Keratinocyte (primary cell): Measurements from ENCODE around the gene VTI1A. TPM values are rescaled to one million over a fixed set of nuclear protein-coding genes. Genes with fewer than 3 reads are reported as not detected.

Experiments
- DNase-seq: peaks from one replicate; pipeline ENCODE4 v3.0.0-alpha.2; 2011; ENCODE audit warnings: low read depth, missing footprints, low spot score
- FAIRE-seq: peaks from 2 replicates; lab custom pipeline; 2011; peaks lifted over from hg19 to GRCh38; lab: Jason Lieb, UNC
- H2AFZ ChIP-seq: 2 replicates; pipeline ENCODE4 v1.6.0; 2012; ENCODE audit warnings: low read length, control low read depth, inconsistent platforms; ENCODE audit not compliant: control insufficient read depth
- H3K27ac ChIP-seq: 2 replicates; pipeline ENCODE4 v1.5.1; 2011; ENCODE audit warnings: low read length; ENCODE audit not compliant: control insufficient read depth, insufficient read depth
- H3K27me3 ChIP-seq: 3 replicates; pipeline ENCODE4 v1.6.0; 2011; ENCODE audit warnings: low read length; ENCODE audit not compliant: control insufficient read depth, insufficient read depth; ENCODE audit errors: extremely low read depth
- H3K36me3 ChIP-seq, 2 experiments: 2 replicates in 1 of 2; 3 replicates in 1 of 2; pipeline ENCODE4 v1.5.1; 2011; ENCODE audit warnings: low read length in 2 of 2, mild to moderate bottlenecking in 1 of 2; ENCODE audit not compliant: control insufficient read depth in 2 of 2, insufficient read depth in 2 of 2; ENCODE audit errors: extremely low read depth in 1 of 2
- H3K4me1 ChIP-seq: 3 replicates; pipeline ENCODE4 v1.5.1; 2011; ENCODE audit warnings: low read length; ENCODE audit not compliant: control insufficient read depth, insufficient read depth; ENCODE audit errors: extremely low read depth
- H3K4me2 ChIP-seq: 3 replicates; pipeline ENCODE4 v1.6.0; 2011; ENCODE audit warnings: low read depth, low read length; ENCODE audit not compliant: control insufficient read depth, insufficient read depth; ENCODE audit errors: extremely low read depth
- H3K4me3 ChIP-seq, 3 experiments: fragments of 200-600 bp in 1 of 3; sonication (generic) in 1 of 3; 2 replicates in 2 of 3; 3 replicates in 1 of 3; pipeline ENCODE4 v1.5.1; 2011 to 2016; ENCODE audit warnings: low read length in 3 of 3, mild to moderate bottlenecking in 3 of 3, control low read depth in 2 of 3, inconsistent platforms in 1 of 3, low read depth in 1 of 3, mixed read lengths in 1 of 3, mixed run types in 1 of 3, moderate library complexity in 1 of 3; ENCODE audit not compliant: control insufficient read depth in 2 of 3, insufficient read depth in 2 of 3; ENCODE audit errors: extremely low read depth in 1 of 3
- H3K79me2 ChIP-seq: 2 replicates; pipeline ENCODE4 v1.6.0; 2012; ENCODE audit warnings: low read length; ENCODE audit not compliant: control insufficient read depth, insufficient read depth
- H3K9ac ChIP-seq: 3 replicates; pipeline ENCODE4 v1.6.0; 2011; ENCODE audit warnings: low read length; ENCODE audit not compliant: control insufficient read depth, insufficient read depth; ENCODE audit errors: extremely low read depth
- H3K9me1 ChIP-seq: 3 replicates; pipeline ENCODE4 v1.6.0; 2011; ENCODE audit warnings: low read length; ENCODE audit not compliant: control insufficient read depth, insufficient read depth; ENCODE audit errors: extremely low read depth
- H3K9me3 ChIP-seq: 2 replicates; pipeline ENCODE4 v1.5.1; 2012; ENCODE audit warnings: low read depth, low read length; ENCODE audit not compliant: control insufficient read depth
- H4K20me1 ChIP-seq: 3 replicates; pipeline ENCODE4 v1.6.0; 2011; ENCODE audit warnings: low read length; ENCODE audit not compliant: control insufficient read depth, insufficient read depth; ENCODE audit errors: extremely low read depth
- EZH2 ChIP-seq: IDR thresholded peaks from one replicate; pipeline ENCODE4 v1.6.1; 2012; ENCODE audit warnings: inconsistent platforms, mild to moderate bottlenecking, low read length, moderate library complexity
- dilution Hi-C: fragments of 300-500 bp; cut with MboI; formaldehyde crosslinking; loops from one replicate; pipeline ENCODE4 v1.7.0; 2020; ENCODE audit warnings: low sequenced_read_pairs; ENCODE audit not compliant: extremely low pct_ligation_motif_present
- polyA plus RNA-seq, 5 experiments: library from polyadenylated mRNA; depleted of rRNA in 3 of 5; stranded (reverse) in 3 of 5; stranded (forward) in 1 of 5; unstranded in 1 of 5; fragments of >200 nt; gene quantifications; 1 replicate in 1 of 5; 2 replicates in 3 of 5; 3 replicates in 1 of 5; pipeline versions ENCODE4 v1.2.1 to v1.2.3, GENCODE V29; 2011 to 2012; ENCODE audit warnings: missing spikeins in 2 of 5, low read depth in 1 of 5, low replicate concordance in 1 of 5
- TF ChIP-seq, protein P1 (sequence below), 3 experiments: IDR thresholded peaks in 1 of 3; conservative IDR thresholded peaks in 1 of 3; optimal IDR thresholded peaks in 1 of 3; 2 replicates in 2 of 3; 3 replicates in 1 of 3; pipeline versions ENCODE3 to v1.5.1; 2011; ENCODE audit warnings: low read length in 3 of 3, mild to moderate bottlenecking in 3 of 3, moderate library complexity in 2 of 3, control low read depth in 1 of 3, inconsistent platforms in 1 of 3; ENCODE audit not compliant: insufficient read depth in 2 of 3; ENCODE audit errors: extremely low read depth in 1 of 3

Gene VTI1A
- polyA plus RNA-seq, 1 donor (not counting 4 experiments of a cell fraction or from before 2014, with no cell fraction given), result 18.5 TPM

- Histone ChIP-seq H3K36me3 (peaks cover 0 to 1% of the 10 kb centered on the region in 2 experiments), H3K79me2 (no peaks in the 10 kb centered on the region), H3K9ac (no peak overlapping the region), H3K9me1 (no peaks in the 10 kb centered on the region), H3K9me3 (no peaks in the 10 kb centered on the region), H3K27ac (no peak overlapping the region), H3K4me3 (no peak overlapping the region), H3K4me2 (no peak overlapping the region), H4K20me1 (no peaks in the 10 kb centered on the region), H3K27me3 (no peaks in the 10 kb centered on the region), H3K4me1 (peaks cover 11% of the 10 kb centered on the region), H2AFZ (no peak overlapping the region)
- TF ChIP-seq, protein P1, sequence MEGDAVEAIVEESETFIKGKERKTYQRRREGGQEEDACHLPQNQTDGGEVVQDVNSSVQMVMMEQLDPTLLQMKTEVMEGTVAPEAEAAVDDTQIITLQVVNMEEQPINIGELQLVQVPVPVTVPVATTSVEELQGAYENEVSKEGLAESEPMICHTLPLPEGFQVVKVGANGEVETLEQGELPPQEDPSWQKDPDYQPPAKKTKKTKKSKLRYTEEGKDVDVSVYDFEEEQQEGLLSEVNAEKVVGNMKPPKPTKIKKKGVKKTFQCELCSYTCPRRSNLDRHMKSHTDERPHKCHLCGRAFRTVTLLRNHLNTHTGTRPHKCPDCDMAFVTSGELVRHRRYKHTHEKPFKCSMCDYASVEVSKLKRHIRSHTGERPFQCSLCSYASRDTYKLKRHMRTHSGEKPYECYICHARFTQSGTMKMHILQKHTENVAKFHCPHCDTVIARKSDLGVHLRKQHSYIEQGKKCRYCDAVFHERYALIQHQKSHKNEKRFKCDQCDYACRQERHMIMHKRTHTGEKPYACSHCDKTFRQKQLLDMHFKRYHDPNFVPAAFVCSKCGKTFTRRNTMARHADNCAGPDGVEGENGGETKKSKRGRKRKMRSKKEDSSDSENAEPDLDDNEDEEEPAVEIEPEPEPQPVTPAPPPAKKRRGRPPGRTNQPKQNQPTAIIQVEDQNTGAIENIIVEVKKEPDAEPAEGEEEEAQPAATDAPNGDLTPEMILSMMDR (optimal IDR thresholded peaks at IDR 0.05 in 1 of 3, IDR thresholded peaks at IDR 0.05 in 1 of 3, conservative IDR thresholded peaks at IDR 0.05 in 1 of 3; ENCODE audit: extremely low read depth in 1 of 3, insufficient read depth in 2 of 3, low read length in 3 of 3), result no peak
- no peak for TF ChIP-seq EZH2
- dilution Hi-C loops, result no loop called here
- FAIRE-seq (no peak), DNase-seq (no peak)
Measured at GRCh38 chr10:112666094-112666493, 219.1 kb downstream of the VTI1A start.

DNA sequence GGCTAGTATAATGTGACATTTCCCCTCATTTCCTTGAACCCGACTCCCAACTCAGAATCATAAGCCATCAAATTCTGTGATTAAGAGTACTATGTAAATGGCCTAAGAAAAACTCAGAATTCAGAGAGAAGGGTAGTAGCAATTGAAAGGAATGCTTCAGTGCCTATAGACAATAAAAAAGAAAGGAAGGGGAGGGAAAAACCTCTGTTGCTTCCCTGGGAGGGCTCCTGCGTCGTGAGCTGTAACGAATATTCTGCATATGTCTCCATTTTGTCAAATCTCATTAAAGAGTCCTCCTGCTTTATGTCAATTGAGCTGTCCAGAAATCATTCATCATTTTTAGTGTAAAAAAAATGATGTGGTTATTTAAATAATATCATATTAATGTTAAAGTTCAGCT, 223.0 kb downstream of the VTI1A start:
- Histone ChIP-seq H3K4me1 (no peaks in the 10 kb centered on the region), H4K20me1 (no peaks in the 10 kb centered on the region), H3K79me2 (no peaks in the 10 kb centered on the region), H2AFZ (no peak overlapping the region), H3K4me3 (no peak overlapping the region), H3K27ac (no peak overlapping the region), H3K36me3 (peaks cover 0 to 1% of the 10 kb centered on the region in 2 experiments), H3K9ac (no peak overlapping the region), H3K9me3 (no peaks in the 10 kb centered on the region), H3K27me3 (no peaks in the 10 kb centered on the region), H3K4me2 (no peak overlapping the region), H3K9me1 (no peaks in the 10 kb centered on the region)
- DNase-seq, result no peak
- no peak for FAIRE-seq
- TF ChIP-seq, protein P1 (optimal IDR thresholded peaks at IDR 0.05 in 1 of 3, IDR thresholded peaks at IDR 0.05 in 1 of 3, conservative IDR thresholded peaks at IDR 0.05 in 1 of 3; ENCODE audit: extremely low read depth in 1 of 3, insufficient read depth in 2 of 3, low read length in 3 of 3), result no peak
- no peak for TF ChIP-seq EZH2
- dilution Hi-C loops, result no loop called here
